Measurements from ENCODE around the gene PLPP4. TPM values are rescaled to one million over a fixed set of nuclear protein-coding genes. Genes with fewer than 3 reads are reported as not detected.

Gene PLPP4
- total RNA-seq, 1 experiment from 2014 or later: not detected

- Histone ChIP-seq H3K27me3 (replicated peaks; ENCODE audit: insufficient read depth, low read depth, low read length, poor library complexity) (no peaks in the 10 kb centered on the region), H3K36me3 (ENCODE audit: insufficient read depth, low read length, poor library complexity, severe bottlenecking) (no peaks in the 10 kb centered on the region), H3K4me3 (ENCODE audit: low read depth, low read length, poor library complexity, severe bottlenecking) (no peak overlapping the region), H3K27ac (ENCODE audit: low read depth, low read length, poor library complexity, severe bottlenecking) (no peak overlapping the region), H3K4me1 (ENCODE audit: insufficient read depth, low read length, poor library complexity, severe bottlenecking) (no peaks in the 10 kb centered on the region), H3K9me3 (ENCODE audit: low read depth, low read length, poor library complexity, severe bottlenecking) (no peaks in the 10 kb centered on the region)
- no TSS peak for BruUV-seq (replicated peaks)
- intact Hi-C loops (cut with micrococcal nuclease; ENCODE audit: unreplicated experiment): no loop called here
- DNase-seq (ENCODE audit: low spot score): no peak
- CTCF ChIA-PET: no interaction called here
- POLR2A ChIA-PET (ENCODE audit: low non-redundant PET): no interaction called here
- no peak for TF ChIP-seq CTCF (conservative IDR thresholded peaks at IDR 0.05; ENCODE audit: low read depth, low read length)
- TF ChIP-seq EZH2 (IDR thresholded peaks at IDR 0.05; ENCODE audit: borderline replicate concordance, low read depth, low read length, poor library complexity, severe bottlenecking): no peak
These were observed 48.0 kb downstream of the PLPP4 start for GRCh38 chr10:120505056-120505455.

GRCh38 chr10:120505866-120506265 is 48.8 kb downstream of the PLPP4 start:
- no peaks in the 10 kb centered on the region for H3K27me3 ChIP-seq (replicated peaks; ENCODE audit: insufficient read depth, low read depth, low read length, poor library complexity)
- CTCF ChIA-PET: no interaction called here

GRCh38 chr10:120506674-120507073 is 49.6 kb downstream of the PLPP4 start:
- BruUV-seq (replicated peaks): no TSS peak
- H3K4me1 ChIP-seq (ENCODE audit: insufficient read depth, low read length, poor library complexity, severe bottlenecking): no peaks in the 10 kb centered on the region

More at GRCh38 chr10:120505866-120506265, 48.8 kb downstream of the PLPP4 start:
- H3K4me3 ChIP-seq (ENCODE audit: low read depth, low read length, poor library complexity, severe bottlenecking): no peak overlapping the region
- DNase-seq (ENCODE audit: low spot score): no peak
- no TSS peak for BruUV-seq (replicated peaks)
- intact Hi-C loops (cut with micrococcal nuclease; ENCODE audit: unreplicated experiment): no loop called here
- TF ChIP-seq EZH2 (IDR thresholded peaks at IDR 0.05; ENCODE audit: borderline replicate concordance, low read depth, low read length, poor library complexity, severe bottlenecking): no peak
- TF ChIP-seq CTCF (conservative IDR thresholded peaks at IDR 0.05; ENCODE audit: low read depth, low read length): no peak
- no peaks in the 10 kb centered on the region for H3K36me3 ChIP-seq (ENCODE audit: insufficient read depth, low read length, poor library complexity, severe bottlenecking)
- no peaks in the 10 kb centered on the region for H3K9me3 ChIP-seq (ENCODE audit: low read depth, low read length, poor library complexity, severe bottlenecking)
- H3K4me1 ChIP-seq (ENCODE audit: insufficient read depth, low read length, poor library complexity, severe bottlenecking): no peaks in the 10 kb centered on the region
- POLR2A ChIA-PET (ENCODE audit: low non-redundant PET): no interaction called here
- H3K27ac ChIP-seq (ENCODE audit: low read depth, low read length, poor library complexity, severe bottlenecking): no peak overlapping the region

More at GRCh38 chr10:120506674-120507073, 49.6 kb downstream of the PLPP4 start:
- DNase-seq (ENCODE audit: low spot score): no peak
- TF ChIP-seq CTCF (conservative IDR thresholded peaks at IDR 0.05; ENCODE audit: low read depth, low read length) (no peak), EZH2 (IDR thresholded peaks at IDR 0.05; ENCODE audit: borderline replicate concordance, low read depth, low read length, poor library complexity, severe bottlenecking) (no peak)
- no peaks in the 10 kb centered on the region for H3K36me3 ChIP-seq (ENCODE audit: insufficient read depth, low read length, poor library complexity, severe bottlenecking)
- ChIA-PET CTCF (no interaction called here), POLR2A (ENCODE audit: low non-redundant PET) (no interaction called here)
- no peak overlapping the region for H3K27ac ChIP-seq (ENCODE audit: low read depth, low read length, poor library complexity, severe bottlenecking)
- H3K4me3 ChIP-seq (ENCODE audit: low read depth, low read length, poor library complexity, severe bottlenecking): no peak overlapping the region
- H3K27me3 ChIP-seq (replicated peaks; ENCODE audit: insufficient read depth, low read depth, low read length, poor library complexity): no peaks in the 10 kb centered on the region
- intact Hi-C loops (cut with micrococcal nuclease; ENCODE audit: unreplicated experiment): no loop called here
- H3K9me3 ChIP-seq (ENCODE audit: low read depth, low read length, poor library complexity, severe bottlenecking): no peaks in the 10 kb centered on the region
